GM19468 (cell line): ENCODE results near the gene CTAGE9.
"Not testable (repeated sequence)": the region's sequence is repeated elsewhere in the genome, so short reads cannot be mapped to it uniquely, and the experiment has no call there.

Experiments used
- ATAC-seq: cut with Tn5 transposase; IDR thresholded peaks from one replicate; pipeline ENCODE4 v1.9.1; 2021; ENCODE audit warnings: mild to moderate bottlenecking, moderate library complexity, moderate number of reproducible peaks; ENCODE audit not compliant: unreplicated experiment; ENCODE audit errors: extremely low read depth

CTAGE9 gene, protein sequence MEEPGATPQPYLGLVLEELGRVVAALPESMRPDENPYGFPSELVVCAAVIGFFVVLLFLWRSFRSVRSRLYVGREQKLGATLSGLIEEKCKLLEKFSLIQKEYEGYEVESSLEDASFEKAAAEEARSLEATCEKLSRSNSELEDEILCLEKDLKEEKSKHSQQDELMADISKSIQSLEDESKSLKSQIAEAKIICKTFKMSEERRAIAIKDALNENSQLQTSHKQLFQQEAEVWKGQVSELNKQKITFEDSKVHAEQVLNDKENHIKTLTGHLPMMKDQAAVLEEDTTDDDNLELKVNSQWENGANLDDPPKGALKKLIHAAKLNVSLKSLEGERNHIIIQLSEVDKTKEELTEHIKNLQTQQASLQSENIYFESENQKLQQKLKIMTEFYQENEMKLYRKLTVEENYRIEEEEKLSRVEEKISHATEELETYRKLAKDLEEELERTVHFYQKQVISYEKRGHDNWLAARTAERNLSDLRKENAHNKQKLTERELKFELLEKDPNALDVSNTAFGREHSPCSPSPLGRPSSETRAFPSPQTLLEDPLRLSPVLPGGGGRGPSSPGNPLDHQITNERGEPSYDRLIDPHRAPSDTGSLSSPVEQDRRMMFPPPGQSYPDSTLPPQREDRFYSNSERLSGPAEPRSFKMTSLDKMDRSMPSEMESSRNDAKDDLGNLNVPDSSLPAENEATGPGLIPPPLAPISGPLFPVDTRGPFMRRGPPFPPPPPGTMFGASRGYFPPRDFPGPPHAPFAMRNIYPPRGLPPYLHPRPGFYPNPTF

DNA sequence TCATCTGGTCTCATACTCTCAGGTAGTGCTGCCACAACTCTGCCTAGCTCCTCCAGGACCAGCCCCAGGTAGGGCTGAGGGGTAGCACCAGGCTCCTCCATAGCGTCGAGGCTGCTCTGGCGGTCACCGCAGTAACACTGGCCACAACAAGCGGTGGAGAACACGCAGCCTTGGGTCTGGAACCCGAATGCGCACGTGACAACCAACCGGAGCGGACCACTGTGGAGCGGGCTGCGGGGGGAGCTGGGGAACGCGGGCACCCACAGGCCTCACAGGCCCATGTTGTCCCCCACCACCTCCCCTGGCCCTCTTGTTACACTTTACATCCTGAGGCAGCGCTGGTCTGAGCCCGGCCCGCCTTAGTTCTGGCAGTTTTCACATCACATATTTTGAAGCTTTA lies at the start of gene CTAGE9:
CTAGE9 (minus strand) TSS at position 101 of the 400 bp plus-strand sequence; CDS start at position 101, 0 bp downstream.
- ATAC-seq = not testable (repeated sequence)

DNA sequence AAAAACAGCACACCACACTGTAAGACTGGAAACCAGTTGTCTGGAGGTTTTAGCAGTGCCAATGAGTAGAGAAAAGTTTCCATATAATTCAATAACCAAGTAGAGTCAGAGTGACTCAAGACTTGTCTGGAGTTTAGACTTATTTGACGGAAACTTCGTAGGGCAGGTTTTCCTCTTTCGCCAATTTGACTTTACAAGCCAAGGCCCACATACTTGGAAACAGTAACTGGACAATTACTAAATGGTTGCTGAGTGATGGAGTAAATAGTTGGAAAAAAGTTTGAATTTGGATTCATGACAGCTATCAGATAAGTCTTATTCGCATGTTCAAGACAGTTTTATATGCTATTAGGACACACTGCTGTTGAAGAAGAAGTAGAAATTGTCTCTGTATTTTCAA lies 48.1 kb upstream of the CTAGE9 start:
- no peak for ATAC-seq

DNA sequence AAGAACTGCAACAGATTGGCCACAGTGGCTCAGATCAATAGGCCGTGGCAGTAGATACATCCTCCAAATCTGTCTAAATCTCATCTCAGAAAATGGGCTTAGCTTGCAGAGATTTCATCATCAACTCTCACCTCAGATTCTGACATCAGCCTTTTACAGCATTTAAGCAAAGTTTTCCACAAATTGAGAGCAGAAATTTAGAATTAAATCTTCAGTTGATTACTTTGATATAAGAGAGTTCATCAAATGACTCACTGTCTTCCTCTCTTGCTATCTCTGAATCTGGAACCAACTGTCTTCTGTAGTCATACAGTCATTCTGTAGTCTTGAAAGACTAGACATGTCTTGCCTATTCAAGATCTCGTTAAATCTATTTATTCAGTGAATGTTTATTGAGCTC lies 45.2 kb upstream of the CTAGE9 start:
- no peak for ATAC-seq

DNA sequence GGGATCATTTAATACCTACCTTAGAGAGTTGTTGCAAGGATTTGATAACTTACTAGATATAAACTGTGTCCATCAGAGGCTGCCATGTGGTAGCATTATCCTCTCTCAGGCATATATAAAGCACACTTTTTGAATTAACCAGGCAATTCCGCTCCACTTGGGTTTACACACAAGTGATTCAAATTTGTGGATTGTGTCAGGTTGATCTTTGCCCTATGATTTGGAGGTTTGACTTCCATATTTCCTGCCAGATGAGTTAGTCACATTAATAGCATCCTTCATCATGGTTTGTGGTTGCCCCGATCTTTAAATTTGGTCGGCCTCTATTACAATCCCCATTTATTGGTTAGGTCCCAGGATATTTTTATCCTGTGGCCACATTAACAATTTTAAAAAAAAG lies 44.8 kb upstream of the CTAGE9 start:
- no peak for ATAC-seq

DNA sequence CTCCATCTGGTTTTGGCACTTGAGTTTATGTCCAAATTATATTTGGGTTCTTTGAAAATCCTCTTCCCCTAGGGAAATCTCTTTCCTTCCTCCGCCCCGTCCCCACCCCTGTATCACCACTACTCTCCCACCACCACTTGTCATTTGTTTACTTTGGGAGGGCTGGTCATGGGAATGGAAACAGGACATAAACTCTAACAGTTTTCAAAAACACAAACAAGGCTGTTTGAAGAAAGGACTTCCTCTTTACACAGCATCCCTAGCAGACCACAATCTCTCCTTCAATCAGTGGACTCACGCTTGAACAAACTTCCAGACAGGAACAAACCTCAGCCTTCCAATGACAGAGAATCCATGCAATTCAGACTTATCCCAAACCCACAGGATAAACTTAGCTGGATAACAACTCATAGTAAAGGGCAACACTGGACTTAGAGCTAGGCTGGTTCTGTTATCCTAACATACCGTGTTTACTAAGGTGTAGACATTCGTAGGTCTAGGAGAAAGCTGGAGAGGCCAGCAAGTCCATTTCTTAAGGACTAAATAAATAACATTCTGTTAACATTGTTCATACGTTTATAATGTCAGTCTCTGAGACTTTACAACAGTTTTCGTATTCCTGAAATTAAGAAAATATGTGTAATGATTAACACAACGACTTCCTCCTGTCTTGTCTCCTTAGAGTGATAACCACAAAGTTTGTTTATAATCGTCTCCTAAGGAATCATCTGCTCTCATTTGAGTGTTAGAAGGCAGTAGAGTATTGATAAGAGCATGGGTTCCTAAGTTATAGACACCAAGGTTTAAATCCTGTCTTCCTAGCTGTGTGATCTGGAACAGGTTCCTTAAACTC lies 44.1 kb upstream of the CTAGE9 start:
- no peak for ATAC-seq

DNA sequence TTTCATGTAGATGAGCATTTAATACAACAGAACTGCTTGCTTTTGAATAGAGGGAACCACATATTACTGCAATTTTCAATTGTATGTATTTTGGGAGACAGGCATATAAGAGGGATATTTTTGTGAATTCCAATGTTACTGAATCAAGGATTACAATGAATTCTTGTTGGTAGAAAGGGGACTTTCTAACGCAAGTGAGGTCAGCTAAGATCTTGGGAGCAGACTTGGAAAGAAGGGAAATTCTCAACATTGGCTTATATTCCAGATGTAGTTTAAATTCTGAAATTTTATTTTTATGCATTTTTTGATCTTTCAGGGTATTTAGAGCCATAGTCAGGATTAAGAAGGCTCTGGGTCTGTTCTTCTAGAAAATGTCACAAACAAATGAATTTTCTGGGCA lies 43.3 kb upstream of the CTAGE9 start:
- no peak for ATAC-seq

DNA sequence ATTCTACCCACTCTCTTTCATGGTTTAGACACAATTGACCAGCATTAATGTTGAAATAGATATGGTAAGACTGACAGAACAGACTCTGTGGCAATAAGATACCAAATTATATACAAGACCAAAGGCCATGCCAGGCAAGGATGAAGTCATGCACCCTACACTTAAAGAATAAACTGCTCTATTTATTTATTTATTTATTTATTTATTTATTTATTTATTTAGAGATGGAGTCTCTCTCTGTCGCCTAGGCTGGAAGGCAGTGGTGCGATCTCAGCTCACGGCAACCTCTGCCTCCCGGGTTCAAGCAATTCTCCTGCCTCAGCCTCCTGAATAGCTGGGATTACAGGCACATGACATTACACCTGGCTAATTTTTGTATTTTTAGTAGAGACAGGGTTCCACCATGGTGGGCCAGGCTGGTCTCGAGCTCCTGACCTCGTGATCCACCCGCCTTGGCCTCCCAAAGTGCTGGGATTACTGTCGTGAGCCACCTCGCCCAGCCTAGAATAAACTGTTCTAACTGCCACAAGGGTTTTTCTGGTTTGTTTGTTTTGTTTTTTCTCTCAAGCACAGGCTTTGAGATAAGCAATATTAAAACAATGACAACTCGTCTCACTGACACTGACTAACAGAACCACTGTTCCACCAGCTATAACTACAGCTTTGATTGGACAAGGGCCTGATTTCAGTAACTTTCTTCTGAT lies 40.3 kb upstream of the CTAGE9 start:
- not testable (repeated sequence) for ATAC-seq

DNA sequence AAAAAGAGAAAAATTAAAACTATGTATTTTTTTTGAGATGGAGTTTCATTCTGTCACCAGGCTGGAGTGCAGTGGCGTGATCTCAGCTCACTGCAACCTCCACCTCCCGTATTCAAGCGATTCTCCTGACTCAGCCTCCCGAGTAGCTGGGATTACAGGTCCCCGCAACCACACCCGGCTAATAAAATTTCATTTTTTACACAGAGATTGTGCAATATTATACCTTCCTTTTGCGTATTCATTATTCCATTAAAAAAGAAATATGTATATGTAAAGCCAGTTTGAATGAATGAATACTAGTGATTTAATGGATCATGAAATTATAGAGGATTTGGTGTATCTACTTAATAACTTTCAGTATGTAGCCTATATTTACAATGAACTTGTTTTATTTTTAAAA lies 38.2 kb upstream of the CTAGE9 start:
- no peak for ATAC-seq

DNA sequence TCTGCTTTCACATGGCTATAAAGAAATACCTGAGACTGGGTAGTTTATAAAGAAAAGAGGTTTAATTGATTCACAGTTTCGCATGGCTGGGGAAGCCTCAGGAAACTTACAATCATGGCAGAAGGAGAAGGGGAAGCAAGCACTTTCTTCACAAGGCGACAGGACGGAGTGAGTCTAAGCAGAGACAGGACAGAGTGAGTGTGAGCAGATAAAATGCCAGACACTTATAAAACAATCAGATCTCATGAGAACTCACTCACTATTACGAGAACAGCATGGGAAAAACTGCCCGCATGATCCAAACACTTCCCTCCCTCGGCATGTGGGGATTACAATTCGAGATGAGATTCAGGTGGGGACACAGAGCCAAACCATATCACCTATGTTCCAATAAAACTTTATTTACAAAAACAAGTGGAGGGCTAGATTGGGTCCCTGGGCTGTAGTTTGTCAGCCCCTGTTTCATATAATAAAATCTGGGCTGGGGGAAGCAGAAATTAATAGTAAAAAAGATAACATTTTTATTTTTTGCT lies 37.1 kb upstream of the CTAGE9 start:
- ATAC-seq = no peak

DNA sequence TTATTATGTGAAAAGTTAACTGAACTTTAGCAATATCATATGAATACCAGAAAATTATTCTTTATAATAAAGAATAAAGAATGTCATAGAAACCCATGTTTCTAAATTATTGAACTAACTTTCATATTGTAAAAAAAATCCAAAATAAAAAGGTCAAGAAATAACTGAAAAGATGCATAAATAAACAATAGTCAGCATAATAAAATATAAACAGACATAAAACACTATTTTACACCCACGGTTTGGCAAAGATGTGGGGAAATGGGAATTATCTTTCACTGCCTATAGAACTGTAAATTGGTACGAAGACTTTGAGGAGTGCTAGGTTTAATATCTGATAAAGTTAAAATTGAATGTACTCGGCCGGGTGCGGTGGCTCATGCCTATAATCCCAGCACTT lies 34.7 kb upstream of the CTAGE9 start:
- no peak for ATAC-seq

DNA sequence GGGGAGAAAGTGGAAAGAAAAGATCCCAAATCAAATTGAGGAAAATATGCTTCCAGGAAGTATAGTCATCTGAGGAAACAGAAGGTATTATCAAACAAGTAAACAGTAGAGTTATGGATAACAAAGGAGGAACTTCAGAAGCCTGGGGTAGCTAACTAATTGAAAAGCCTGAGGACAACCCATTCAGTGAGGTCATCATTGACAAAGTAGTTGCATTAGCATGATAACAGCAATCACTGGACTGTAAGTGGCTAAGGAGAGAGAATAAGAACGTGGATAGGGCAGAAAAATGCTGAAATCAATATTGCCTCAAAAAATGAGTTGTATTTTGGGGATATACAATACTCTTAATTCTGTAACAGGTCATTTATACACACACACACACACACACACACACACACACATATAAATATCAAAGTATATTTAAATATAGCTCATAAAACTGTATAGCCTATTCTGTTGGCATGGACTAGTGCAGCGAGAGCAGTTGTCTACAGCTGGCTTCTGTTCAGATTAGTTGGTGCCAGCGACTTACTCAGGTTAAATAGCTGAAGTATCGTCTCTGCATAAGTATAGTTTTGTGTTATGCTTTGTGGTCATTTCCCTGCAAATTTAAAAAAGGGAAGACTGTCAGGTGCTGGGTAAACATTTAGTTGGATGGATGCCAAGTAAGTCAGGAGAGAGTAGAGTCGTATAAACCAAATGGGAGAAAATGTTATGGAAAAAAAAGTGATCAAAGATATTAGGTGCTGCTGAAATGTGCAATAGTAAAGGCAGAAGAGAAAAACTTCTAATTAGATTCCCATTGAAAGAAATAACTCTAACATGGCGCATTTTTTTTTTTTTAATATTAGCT lies 33.8 kb upstream of the CTAGE9 start:
- no peak for ATAC-seq

DNA sequence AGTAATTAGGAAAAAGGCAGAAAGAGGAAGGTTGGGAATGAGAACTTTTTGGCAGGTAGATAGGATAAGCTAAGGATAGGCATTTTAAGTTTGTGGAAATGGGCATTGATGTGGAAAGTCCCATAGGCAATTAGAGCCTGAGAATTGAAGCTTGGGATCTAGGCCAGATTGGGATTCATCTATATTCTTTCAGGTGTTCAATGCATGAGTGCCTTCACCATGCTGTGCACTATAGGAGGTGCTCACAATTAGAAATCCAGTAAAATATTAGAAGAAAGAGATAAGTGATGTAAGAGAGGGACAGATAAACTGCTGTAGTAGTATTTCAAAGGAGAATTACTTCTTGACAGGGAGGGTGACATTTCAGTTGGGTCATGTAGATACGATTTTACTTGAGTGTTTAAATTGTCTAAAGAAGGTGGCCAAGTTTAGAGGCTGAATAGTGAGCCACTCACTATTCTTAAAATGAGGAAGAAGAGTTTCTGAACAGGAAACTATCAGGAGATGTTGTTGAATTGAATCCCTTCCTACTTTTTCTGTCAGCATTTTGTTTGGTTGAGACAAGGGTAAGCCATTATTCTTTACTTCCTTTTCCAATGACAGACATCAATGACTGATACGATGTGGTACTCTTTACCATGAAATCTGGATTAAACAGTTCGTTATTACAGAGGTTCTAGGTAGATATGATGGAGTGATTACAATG lies 31.0 kb upstream of the CTAGE9 start:
- ATAC-seq = no peak

DNA sequence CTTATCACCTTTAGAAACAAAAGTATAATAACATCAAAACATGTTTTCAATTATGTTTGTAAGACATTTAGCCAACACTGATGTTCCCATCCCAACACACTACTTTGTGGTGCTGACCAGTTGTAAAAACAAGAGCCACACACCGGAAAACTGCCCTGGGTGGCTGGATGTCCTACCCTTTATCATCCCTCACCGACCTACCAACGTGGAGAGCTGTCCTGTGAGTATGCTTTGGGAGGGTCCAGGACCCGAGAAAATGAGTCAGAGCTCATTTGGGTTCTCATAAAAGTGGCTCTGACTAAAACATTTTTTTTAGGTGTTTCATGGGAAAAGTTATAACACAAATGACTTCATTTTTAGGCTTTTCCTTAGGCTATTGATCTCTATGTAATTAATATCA lies 29.3 kb upstream of the CTAGE9 start:
- ATAC-seq = no peak

DNA sequence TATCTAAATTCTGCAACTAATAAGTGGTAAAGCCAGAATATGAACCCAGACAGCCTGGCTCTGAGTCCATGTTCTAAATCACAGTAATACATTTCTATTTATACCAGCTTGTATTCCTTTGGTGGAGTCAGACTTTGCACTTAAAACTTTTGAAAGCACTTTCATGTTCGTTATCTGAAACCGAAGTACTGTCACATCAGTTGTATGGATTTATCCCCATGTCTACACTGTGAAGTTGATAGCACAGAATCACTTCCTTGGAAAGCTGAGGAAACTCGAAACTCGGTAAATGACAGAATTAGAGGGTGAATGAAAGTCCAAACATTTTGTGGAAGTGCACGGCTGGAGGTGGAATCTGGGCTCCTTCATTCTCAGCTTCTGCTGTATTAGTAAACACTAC lies 28.3 kb upstream of the CTAGE9 start:
- no peak for ATAC-seq

DNA sequence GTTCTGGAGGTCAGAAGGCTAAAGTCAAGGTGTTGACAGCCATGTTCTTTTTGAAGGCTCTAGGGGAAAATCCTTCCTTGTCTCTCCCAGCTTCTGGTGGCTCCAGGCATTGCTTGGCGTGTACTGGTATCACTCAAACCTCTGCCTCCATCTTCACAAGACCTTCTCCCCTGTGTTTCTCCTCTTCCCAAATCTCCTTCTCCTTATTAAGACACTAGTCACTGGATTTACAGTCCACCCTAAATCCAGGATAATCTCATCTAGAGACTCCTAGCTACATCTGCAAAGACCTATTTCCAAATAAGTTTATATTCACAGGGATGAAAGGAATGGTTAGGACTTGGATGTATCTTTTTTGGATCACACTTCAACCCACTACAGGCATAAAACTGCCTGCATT lies 26.0 kb upstream of the CTAGE9 start:
- no peak for ATAC-seq

DNA sequence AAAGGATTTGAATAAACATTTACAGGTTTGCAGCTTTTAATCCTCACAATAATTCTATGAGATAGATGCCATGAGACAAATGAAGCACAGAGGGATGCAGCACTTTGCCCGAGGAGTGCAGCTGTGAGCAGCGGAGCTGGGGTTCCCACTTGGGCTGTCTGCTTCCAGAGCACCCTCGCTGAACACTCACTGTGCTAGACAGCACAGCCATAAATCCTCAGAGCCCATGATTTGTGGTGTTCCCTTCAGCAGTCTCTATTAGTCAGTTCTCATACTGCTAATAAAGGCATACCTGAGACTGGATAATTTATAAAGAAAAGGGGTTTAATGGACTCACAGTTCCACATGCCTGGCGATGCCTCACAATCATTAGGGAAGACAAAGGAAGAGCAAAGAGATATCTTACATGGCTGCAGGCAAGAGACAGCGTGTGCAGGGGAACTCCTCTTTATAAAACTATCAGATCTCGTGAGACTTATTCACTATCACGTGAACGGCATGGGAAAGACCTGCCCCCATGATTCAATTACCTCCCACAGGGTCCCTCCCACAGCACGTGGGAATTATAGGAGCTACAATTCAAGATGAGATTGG lies 25.3 kb upstream of the CTAGE9 start:
- ATAC-seq = no peak

DNA sequence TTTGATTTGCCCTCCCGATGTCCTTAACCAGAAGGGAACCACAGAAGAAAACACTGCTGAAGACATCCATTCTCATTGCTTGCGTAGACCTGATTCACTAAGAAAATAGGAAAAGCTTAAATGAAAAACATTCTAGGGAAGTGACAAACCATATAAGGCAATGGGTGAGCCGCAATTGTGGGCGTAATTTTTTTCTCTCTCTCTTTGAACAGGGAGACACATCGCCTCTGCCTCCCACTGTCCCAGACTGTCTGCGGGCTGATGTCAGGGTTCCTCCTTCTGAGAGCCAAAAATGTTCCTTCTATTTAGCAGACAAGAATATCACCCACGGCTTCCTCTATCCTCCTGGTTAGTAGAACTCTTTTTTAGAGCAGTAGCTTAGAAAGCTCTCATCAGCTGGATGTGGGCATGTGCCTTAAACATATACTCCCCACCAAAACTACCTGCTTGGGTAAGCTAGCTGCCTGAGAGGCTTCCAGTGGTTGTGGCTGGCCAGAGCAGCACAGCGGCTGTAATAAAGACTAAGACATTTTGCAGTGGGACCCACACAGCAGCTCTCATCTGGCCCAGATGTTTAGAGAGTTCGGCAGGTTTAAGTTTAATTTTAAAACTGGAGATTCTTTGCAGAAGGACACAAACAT lies 22.7 kb upstream of the CTAGE9 start:
- ATAC-seq = no peak
